GM12875 (cell line): Measurements from ENCODE around the gene HAUS5.

Experiments used
- H3K4me3 ChIP-seq: one replicate; pipeline ENCODE4 v1.5.1; 2011; ENCODE audit warnings: low read depth, low read length, control low read depth
- CTCF ChIP-seq: IDR thresholded peaks from 2 replicates; pipeline ENCODE4 v1.5.1; 2011; ENCODE audit warnings: low read depth, mild to moderate bottlenecking, control low read depth, inconsistent platforms, low read length, moderate library complexity, borderline replicate concordance; ENCODE audit not compliant: insufficient read depth

The HAUS5 gene

GRCh38 chr19:35571406-35571965 is 41.0 kb upstream of the HAUS5 start:
- no peak for TF ChIP-seq CTCF
- no peak overlapping the region for H3K4me3 ChIP-seq

GRCh38 chr19:35577918-35578317 is 34.6 kb upstream of the HAUS5 start:
- no peak for TF ChIP-seq CTCF
- no peak overlapping the region for H3K4me3 ChIP-seq

- H3K4me3 ChIP-seq, result no peak overlapping the region
Observed at GRCh38 chr19:35578707-35579106, 33.8 kb upstream of the HAUS5 start.

GRCh38 chr19:35582760-35583159 is 29.8 kb upstream of the HAUS5 start:
- no peak for TF ChIP-seq CTCF
- H3K4me3 ChIP-seq, result no peak overlapping the region

More at GRCh38 chr19:35578707-35579106, 33.8 kb upstream of the HAUS5 start:
- no peak for TF ChIP-seq CTCF

- no peak within 1 kb of the TSS for H3K4me3 ChIP-seq
- TF ChIP-seq CTCF, result no peak
Observed at GRCh38 chr19:35585848-35586247, 26.7 kb upstream of the HAUS5 start, which contains the start of gene PMIS2. Gene PMIS2, plus strand, starts transcription at chr19:35586173. Its CDS starts 87 bp downstream, at chr19:35586260.

GRCh38 chr19:35587321-35587720 is 25.2 kb upstream of the HAUS5 start:
- no peak overlapping the region for H3K4me3 ChIP-seq
- TF ChIP-seq CTCF, result no peak

- H3K4me3 ChIP-seq, result no peak overlapping the region
- TF ChIP-seq CTCF, result no peak
Observed at GRCh38 chr19:35590875-35591274, 21.7 kb upstream of the HAUS5 start.
